ENCODE measurements around the gene RAC2.

- TF ChIP-seq CTCF (IDR thresholded peaks at IDR 0.05; ENCODE audit: poor library complexity) (no peak), EZH2phosphoT487 (IDR thresholded peaks at IDR 0.05; ENCODE audit: low read depth, severe bottlenecking, unreplicated experiment) (no peak), EZH2 (IDR thresholded peaks at IDR 0.05; ENCODE audit: borderline replicate concordance) (no peak)
Observed at GRCh38 chr22:37283393-37283937, 39.4 kb upstream of the RAC2 start.
